Activated CD8-positive, alpha-beta memory T cell treated with anti-CD3 and anti-CD28 coated beads for 48 hours (primary cell): ENCODE data around the gene KCNN1.

ENCODE experiments used
- DNase-seq, 3 experiments: peaks; one replicate each; pipeline ENCODE4 v3.0.0-alpha.2; 2020; ENCODE audit warnings: low read depth in 2 of 3, low spot score in 2 of 3

The KCNN1 gene

GRCh38 chr19:17947815-17948513 lies 18.9 kb upstream of the KCNN1 start:
- DNase-seq: peak; percentile 91 to 96 (median 91)

DNA sequence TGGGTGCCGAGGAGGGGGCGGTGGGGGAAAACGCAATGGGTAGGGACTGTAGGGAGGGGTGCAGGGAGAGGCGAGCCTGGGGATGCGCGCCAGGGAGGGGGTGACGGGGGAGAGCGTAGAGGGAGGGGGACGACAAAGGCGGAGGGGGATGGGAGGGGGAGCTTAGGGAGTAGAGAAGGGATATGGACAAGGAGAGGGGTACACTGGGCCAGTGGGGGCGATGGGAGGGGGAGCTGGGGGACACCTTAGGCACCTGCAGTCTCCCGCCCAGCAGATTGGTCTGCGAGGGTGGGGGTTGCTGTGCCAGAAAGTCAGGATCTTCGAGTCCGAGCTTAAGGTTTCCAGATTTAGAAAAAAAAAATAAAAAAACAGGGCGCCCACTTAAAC lies 18.4 kb upstream of the KCNN1 start:
- DNase-seq: no peak

DNA sequence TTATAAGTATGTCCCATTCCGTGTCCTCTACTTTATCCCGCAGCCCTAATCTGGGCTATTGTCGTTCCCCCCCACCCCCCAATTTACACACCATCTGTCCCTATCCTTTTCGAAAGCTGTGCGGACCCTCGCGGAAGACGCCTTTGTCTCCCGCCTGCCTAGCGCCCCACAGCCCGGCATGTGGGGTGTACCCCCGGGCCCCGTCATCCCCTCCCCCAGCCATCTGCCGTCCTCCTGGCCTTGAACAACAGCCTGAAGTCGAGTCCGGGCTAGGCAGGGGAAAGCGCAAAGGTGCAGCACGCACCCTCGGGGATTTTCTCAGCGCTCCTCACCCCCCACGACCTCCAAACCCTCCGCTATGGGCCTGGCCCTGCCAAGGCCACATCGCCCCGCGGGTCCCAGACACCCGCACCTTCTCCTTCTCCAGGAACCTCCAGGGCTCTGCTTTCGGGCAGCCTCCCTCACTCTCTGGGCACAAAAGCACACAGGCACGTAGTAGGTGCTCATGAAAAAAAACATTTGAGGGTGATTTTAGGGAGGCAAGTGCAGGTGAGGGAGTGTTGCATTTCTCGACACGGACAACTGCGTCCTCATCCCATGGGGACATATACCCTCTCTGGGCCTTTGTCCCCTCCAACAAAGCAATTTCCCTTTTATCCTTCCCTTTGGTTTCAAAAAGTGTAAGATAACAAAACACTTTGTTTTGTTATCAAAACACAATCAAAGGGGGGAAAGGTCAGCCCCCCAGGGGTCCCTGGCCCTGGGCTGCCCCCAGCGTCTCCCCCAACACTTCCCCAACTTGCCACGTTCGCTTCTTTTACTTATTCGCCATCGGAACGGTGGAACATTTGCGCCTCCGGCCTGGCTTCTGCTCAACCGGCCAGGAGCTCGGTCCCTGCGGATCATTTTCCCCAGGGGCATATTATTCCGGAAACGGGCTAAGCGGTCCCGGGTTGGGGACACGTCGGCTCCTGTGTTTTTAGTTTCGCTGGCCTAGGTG lies 17.7 kb upstream of the KCNN1 start:
- DNase-seq: no peak

- DNase-seq: no peak
Observed at GRCh38 chr19:17949956-17950309, 17.0 kb upstream of the KCNN1 start.

DNA sequence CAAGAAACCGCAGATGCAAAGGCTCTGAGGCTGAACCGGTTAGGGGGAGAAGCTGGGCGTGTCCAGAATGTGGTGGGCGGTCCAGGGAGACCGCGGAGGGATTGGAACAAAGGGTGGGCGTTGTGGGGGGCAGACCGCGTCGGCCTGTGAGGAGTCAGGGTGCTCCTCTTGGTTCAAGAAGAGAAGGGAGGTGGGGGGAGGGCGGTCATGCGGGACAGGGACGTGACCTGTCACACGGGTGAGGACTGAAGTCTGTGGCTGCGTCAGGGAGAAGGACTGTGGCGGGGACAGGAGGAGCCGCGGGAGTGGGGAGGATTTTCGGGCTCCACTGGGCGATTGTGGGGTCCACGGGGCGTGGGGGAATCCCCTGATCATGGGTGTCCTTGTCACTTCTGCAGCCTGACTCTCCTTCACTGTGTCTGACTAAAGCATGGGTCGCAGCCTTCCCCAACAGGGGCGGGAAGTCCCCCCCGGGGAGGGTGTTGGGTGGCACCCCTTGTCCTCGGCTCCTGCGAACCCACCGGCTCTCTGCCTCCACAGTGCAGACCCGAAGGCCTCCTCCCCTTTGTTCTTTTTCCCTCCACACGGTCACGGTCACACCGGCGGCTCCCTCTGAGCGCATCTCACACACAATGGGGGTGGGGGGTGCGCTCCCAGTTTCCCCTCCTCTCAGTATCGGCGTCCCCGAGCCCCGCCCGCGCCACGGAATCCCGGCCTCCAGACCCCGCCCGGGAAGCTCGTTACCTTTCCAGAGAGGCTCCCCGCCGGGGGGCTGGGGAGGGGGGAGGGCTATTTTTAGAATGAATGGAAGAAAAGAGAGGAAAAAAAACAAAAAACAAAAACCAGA lies 16.4 kb upstream of the KCNN1 start:
- DNase-seq: no peak

- no peak for DNase-seq
Observed at GRCh38 chr19:17951157-17951989, 15.5 kb upstream of the KCNN1 start.

DNA sequence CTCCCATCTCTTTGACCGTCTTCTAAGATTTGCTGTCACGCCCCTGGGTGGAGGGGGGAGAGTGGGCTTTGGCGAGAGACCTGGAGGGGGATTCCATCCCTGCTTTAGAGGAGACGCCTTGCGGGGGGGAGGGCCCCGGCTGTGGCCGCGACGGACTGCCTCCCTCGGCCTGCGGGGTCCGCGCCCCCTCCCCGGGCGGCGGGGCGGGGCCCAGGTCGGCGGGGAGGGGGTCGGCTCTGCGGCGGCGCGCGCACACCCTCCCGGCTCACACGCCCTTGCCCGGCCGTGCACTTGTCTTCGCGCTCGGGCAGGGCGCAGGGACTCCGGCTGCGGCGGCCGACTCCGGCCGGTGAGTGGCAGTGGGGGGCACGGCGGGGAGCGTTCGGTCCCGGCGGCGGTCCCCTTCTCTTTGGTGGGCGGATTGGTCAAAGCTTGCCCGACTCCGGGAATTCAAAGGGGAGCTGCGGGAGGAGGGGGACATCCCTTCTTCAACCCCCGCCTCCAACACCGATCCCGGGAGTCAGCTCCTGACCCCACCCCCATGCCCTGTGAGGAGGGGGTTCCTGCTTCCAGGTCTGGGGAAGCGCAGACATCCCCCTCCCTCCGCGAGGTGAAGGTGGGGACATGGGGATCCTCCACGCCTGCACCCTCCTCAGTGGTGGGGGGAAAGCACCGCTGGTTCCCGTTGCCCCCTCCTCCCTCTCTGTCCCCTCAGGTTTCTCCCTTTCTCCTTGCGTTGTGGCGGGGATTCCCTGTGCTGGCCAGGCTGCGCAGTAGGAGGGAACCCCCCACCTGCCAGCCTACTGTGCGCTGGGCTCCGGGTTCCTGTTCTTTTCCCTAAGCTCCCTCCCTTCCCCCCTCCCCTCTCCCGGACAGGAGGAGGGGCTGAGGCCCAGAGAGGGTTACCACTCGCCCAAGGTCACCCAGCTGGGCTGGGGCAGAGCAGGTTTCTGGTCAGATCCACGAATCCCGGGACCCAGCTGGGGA lies 14.6 kb upstream of the KCNN1 start:
- no peak for DNase-seq

- DNase-seq: no peak
Observed at GRCh38 chr19:17953316-17953801, 13.5 kb upstream of the KCNN1 start.

GRCh38 chr19:17953869-17954268 lies 13.0 kb upstream of the KCNN1 start:
- no peak for DNase-seq

DNA sequence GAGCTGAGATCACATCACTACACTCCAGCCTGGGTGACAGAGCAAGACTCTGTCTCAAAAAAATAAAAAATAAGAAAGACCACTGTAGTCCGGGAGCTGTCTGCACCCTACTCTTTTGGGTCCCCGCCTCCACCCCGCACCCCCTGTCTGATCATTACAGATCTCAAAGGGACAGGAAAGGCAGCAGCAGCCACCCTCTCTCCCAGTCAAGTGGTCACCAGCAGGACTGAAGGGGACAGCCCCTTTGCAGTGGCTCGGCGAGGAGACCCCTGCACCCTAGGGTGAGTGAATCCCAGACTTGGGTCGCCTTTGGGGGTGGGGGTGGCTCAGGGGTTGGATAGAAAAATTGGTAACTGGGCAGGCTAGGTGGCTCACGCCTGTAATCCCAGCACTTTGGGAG lies 12.5 kb upstream of the KCNN1 start:
- no peak for DNase-seq

- DNase-seq: no peak
Observed at GRCh38 chr19:17957149-17957849, 9.6 kb upstream of the KCNN1 start.

GRCh38 chr19:17957885-17958284 lies 9.0 kb upstream of the KCNN1 start:
- DNase-seq: no peak

GRCh38 chr19:17963936-17964691 lies 2.8 kb upstream of the KCNN1 start:
- DNase-seq: no peak

DNA sequence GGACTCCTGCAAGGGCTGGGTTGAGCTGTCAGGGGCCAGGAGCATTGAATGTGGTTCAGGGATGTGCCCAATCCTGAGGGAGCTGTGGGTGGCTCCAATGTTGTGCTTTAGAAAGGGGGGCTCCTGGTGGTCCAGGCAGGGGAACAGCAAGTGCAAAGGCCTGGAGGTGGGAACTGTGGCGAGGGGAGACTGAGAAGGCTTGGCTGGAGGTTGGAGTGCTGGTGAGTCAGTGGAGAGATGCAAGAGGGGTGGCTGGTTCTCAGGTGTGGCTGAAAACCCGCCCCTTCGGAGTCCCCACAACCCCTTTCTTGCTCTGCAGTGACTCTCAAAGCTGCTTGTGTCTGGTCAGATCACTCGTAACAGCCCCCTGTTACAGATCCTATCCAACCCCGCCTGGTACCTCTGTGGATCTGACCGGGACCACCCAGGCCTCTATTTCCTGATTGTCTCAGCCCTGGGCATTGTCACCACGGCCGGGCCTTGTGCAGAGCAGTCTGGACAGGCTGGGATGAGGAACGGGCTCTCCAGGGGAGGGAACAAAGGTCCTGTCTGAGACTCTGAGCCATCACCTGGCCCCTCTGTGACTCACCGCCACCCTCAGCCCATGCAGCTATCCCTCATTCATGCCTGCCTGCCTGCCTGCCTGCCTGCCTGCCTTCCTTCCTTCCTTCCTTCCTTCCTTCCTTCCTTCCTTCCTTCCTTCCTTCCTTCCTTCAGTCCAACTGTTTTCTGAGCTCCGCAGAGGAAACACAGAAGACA lies 1.4 kb upstream of the KCNN1 start:
- no peak for DNase-seq

GRCh38 chr19:17966129-17966483 lies 801 bp upstream of the KCNN1 start:
- DNase-seq: no peak

GRCh38 chr19:17967257-17968051 lies 547 bp downstream of the KCNN1 start:
- no peak for DNase-seq
